Measurements from ENCODE around the gene USP5.

Gene USP5

GRCh38 chr12:6851921-6852650, at the start of gene USP5:
TSS of gene USP5 (plus strand) at chr12:6852150. CDS start at chr12:6852180, 30 bp downstream.
- peak; percentile 96 for DNase-seq (ENCODE audit: low spot score)
- no peak for TF ChIP-seq CTCF (IDR thresholded peaks at IDR 0.05; ENCODE audit: borderline replicate concordance, control extremely low read depth, extremely low read depth, insufficient read depth, missing control alignments)
- in situ Hi-C loops (cut with MboI; ENCODE audit: low sequenced_read_pairs, unreplicated experiment) = no loop called here

- TF ChIP-seq CTCF (IDR thresholded peaks at IDR 0.05; ENCODE audit: borderline replicate concordance, control extremely low read depth, extremely low read depth, insufficient read depth, missing control alignments) = no peak
- in situ Hi-C loops (cut with MboI; ENCODE audit: low sequenced_read_pairs, unreplicated experiment) = no loop called here
- DNase-seq (ENCODE audit: low spot score) = no peak
Observed at GRCh38 chr12:6807170-6807569, 44.8 kb upstream of the USP5 start.

GRCh38 chr12:6809056-6809455, 42.9 kb upstream of the USP5 start:
- TF ChIP-seq CTCF (IDR thresholded peaks at IDR 0.05; ENCODE audit: borderline replicate concordance, control extremely low read depth, extremely low read depth, insufficient read depth, missing control alignments) = no peak
- in situ Hi-C loops (cut with MboI; ENCODE audit: low sequenced_read_pairs, unreplicated experiment) = no loop called here
- DNase-seq (ENCODE audit: low spot score) = no peak

- DNase-seq (ENCODE audit: low spot score) = no peak
- in situ Hi-C loops (cut with MboI; ENCODE audit: low sequenced_read_pairs, unreplicated experiment) = no loop called here
- TF ChIP-seq CTCF (IDR thresholded peaks at IDR 0.05; ENCODE audit: borderline replicate concordance, control extremely low read depth, extremely low read depth, insufficient read depth, missing control alignments) = no peak
Observed at GRCh38 chr12:6810758-6811157, 41.2 kb upstream of the USP5 start.

GRCh38 chr12:6813363-6813762, 38.6 kb upstream of the USP5 start:
- TF ChIP-seq CTCF (IDR thresholded peaks at IDR 0.05; ENCODE audit: borderline replicate concordance, control extremely low read depth, extremely low read depth, insufficient read depth, missing control alignments) = no peak
- in situ Hi-C loops (cut with MboI; ENCODE audit: low sequenced_read_pairs, unreplicated experiment) = no loop called here
- no peak for DNase-seq (ENCODE audit: low spot score)

- in situ Hi-C loops (cut with MboI; ENCODE audit: low sequenced_read_pairs, unreplicated experiment) = loop anchor here (5.0 kb wide), 1 partner anchor 34 kb away; no protein-coding TSS in a partner anchor
- no peak for TF ChIP-seq CTCF (IDR thresholded peaks at IDR 0.05; ENCODE audit: borderline replicate concordance, control extremely low read depth, extremely low read depth, insufficient read depth, missing control alignments)
- no peak for DNase-seq (ENCODE audit: low spot score)
Observed at GRCh38 chr12:6816598-6816997, 35.4 kb upstream of the USP5 start.

Measured in GM13976 (cell line).